Keratinocyte (primary cell): ENCODE results near the gene OR52I1. TPM values are rescaled to one million over a fixed set of nuclear protein-coding genes. Genes with fewer than 3 reads are reported as not detected.

Experiments used
- DNase-seq: peaks from one replicate; pipeline ENCODE4 v3.0.0-alpha.2; 2011; ENCODE audit warnings: low read depth, missing footprints, low spot score
- FAIRE-seq: peaks from 2 replicates; lab custom pipeline; 2011; peaks lifted over from hg19 to GRCh38; lab: Jason Lieb, UNC
- H2AFZ ChIP-seq: 2 replicates; pipeline ENCODE4 v1.6.0; 2012; ENCODE audit warnings: low read length, control low read depth, inconsistent platforms; ENCODE audit not compliant: control insufficient read depth
- H3K27ac ChIP-seq: 2 replicates; pipeline ENCODE4 v1.5.1; 2011; ENCODE audit warnings: low read length; ENCODE audit not compliant: control insufficient read depth, insufficient read depth
- H3K27me3 ChIP-seq: 3 replicates; pipeline ENCODE4 v1.6.0; 2011; ENCODE audit warnings: low read length; ENCODE audit not compliant: control insufficient read depth, insufficient read depth; ENCODE audit errors: extremely low read depth
- H3K36me3 ChIP-seq, 2 experiments: 2 replicates in 1 of 2; 3 replicates in 1 of 2; pipeline ENCODE4 v1.5.1; 2011; ENCODE audit warnings: low read length in 2 of 2, mild to moderate bottlenecking in 1 of 2; ENCODE audit not compliant: control insufficient read depth in 2 of 2, insufficient read depth in 2 of 2; ENCODE audit errors: extremely low read depth in 1 of 2
- H3K4me1 ChIP-seq: 3 replicates; pipeline ENCODE4 v1.5.1; 2011; ENCODE audit warnings: low read length; ENCODE audit not compliant: control insufficient read depth, insufficient read depth; ENCODE audit errors: extremely low read depth
- H3K4me2 ChIP-seq: 3 replicates; pipeline ENCODE4 v1.6.0; 2011; ENCODE audit warnings: low read depth, low read length; ENCODE audit not compliant: control insufficient read depth, insufficient read depth; ENCODE audit errors: extremely low read depth
- H3K4me3 ChIP-seq, 3 experiments: fragments of 200-600 bp in 1 of 3; sonication (generic) in 1 of 3; 2 replicates in 2 of 3; 3 replicates in 1 of 3; pipeline ENCODE4 v1.5.1; 2011 to 2016; ENCODE audit warnings: low read length in 3 of 3, mild to moderate bottlenecking in 3 of 3, control low read depth in 2 of 3, inconsistent platforms in 1 of 3, low read depth in 1 of 3, mixed read lengths in 1 of 3, mixed run types in 1 of 3, moderate library complexity in 1 of 3; ENCODE audit not compliant: control insufficient read depth in 2 of 3, insufficient read depth in 2 of 3; ENCODE audit errors: extremely low read depth in 1 of 3
- H3K79me2 ChIP-seq: 2 replicates; pipeline ENCODE4 v1.6.0; 2012; ENCODE audit warnings: low read length; ENCODE audit not compliant: control insufficient read depth, insufficient read depth
- H3K9ac ChIP-seq: 3 replicates; pipeline ENCODE4 v1.6.0; 2011; ENCODE audit warnings: low read length; ENCODE audit not compliant: control insufficient read depth, insufficient read depth; ENCODE audit errors: extremely low read depth
- H3K9me1 ChIP-seq: 3 replicates; pipeline ENCODE4 v1.6.0; 2011; ENCODE audit warnings: low read length; ENCODE audit not compliant: control insufficient read depth, insufficient read depth; ENCODE audit errors: extremely low read depth
- H3K9me3 ChIP-seq: 2 replicates; pipeline ENCODE4 v1.5.1; 2012; ENCODE audit warnings: low read depth, low read length; ENCODE audit not compliant: control insufficient read depth
- H4K20me1 ChIP-seq: 3 replicates; pipeline ENCODE4 v1.6.0; 2011; ENCODE audit warnings: low read length; ENCODE audit not compliant: control insufficient read depth, insufficient read depth; ENCODE audit errors: extremely low read depth
- CTCF ChIP-seq, 3 experiments: IDR thresholded peaks in 1 of 3; conservative IDR thresholded peaks in 1 of 3; optimal IDR thresholded peaks in 1 of 3; 2 replicates in 2 of 3; 3 replicates in 1 of 3; pipeline versions ENCODE3 to v1.5.1; 2011; ENCODE audit warnings: low read length in 3 of 3, mild to moderate bottlenecking in 3 of 3, moderate library complexity in 2 of 3, control low read depth in 1 of 3, inconsistent platforms in 1 of 3; ENCODE audit not compliant: insufficient read depth in 2 of 3; ENCODE audit errors: extremely low read depth in 1 of 3
- EZH2 ChIP-seq: IDR thresholded peaks from one replicate; pipeline ENCODE4 v1.6.1; 2012; ENCODE audit warnings: inconsistent platforms, mild to moderate bottlenecking, low read length, moderate library complexity
- dilution Hi-C: fragments of 300-500 bp; cut with MboI; formaldehyde crosslinking; loops from one replicate; pipeline ENCODE4 v1.7.0; 2020; ENCODE audit warnings: low sequenced_read_pairs; ENCODE audit not compliant: extremely low pct_ligation_motif_present
- polyA plus RNA-seq, 5 experiments: library from polyadenylated mRNA; depleted of rRNA in 3 of 5; stranded (reverse) in 3 of 5; stranded (forward) in 1 of 5; unstranded in 1 of 5; fragments of >200 nt; gene quantifications; 1 replicate in 1 of 5; 2 replicates in 3 of 5; 3 replicates in 1 of 5; pipeline versions ENCODE4 v1.2.1 to v1.2.3, GENCODE V29; 2011 to 2012; ENCODE audit warnings: missing spikeins in 2 of 5, low read depth in 1 of 5, low replicate concordance in 1 of 5

Gene OR52I1
- polyA plus RNA-seq, 1 donor (not counting 4 experiments of a cell fraction or from before 2014, with no cell fraction given), result not detected

- no peaks in the 10 kb centered on the region for H3K4me1 ChIP-seq
- no peaks in the 10 kb centered on the region for H3K36me3 ChIP-seq
- H3K27ac ChIP-seq, result no peak overlapping the region
- no peaks in the 10 kb centered on the region for H4K20me1 ChIP-seq
- H3K4me2 ChIP-seq, result no peak overlapping the region
- no peak overlapping the region for H2AFZ ChIP-seq
- no peak overlapping the region for H3K4me3 ChIP-seq
- TF ChIP-seq EZH2 (no peak), CTCF (optimal IDR thresholded peaks at IDR 0.05 in 1 of 3, IDR thresholded peaks at IDR 0.05 in 1 of 3, conservative IDR thresholded peaks at IDR 0.05 in 1 of 3; ENCODE audit: extremely low read depth in 1 of 3, insufficient read depth in 2 of 3, low read length in 3 of 3) (peak; percentile 32 to 47 (median 38))
- DNase-seq, result no peak
- no peaks in the 10 kb centered on the region for H3K27me3 ChIP-seq
- dilution Hi-C loops, result loop anchor here (25.0 kb wide), 1 partner anchor 364 kb away; no protein-coding TSS in a partner anchor
- no peak overlapping the region for H3K9ac ChIP-seq
- H3K9me3 ChIP-seq, result no peaks in the 10 kb centered on the region
- no peaks in the 10 kb centered on the region for H3K9me1 ChIP-seq
- H3K79me2 ChIP-seq, result no peaks in the 10 kb centered on the region
- no peak for FAIRE-seq
These were observed 42.4 kb upstream of the OR52I1 start for GRCh38 chr11:4551346-4551979.

- Histone ChIP-seq H3K9me3 (no peaks in the 10 kb centered on the region), H4K20me1 (no peaks in the 10 kb centered on the region), H3K9me1 (no peaks in the 10 kb centered on the region), H3K27ac (no peak overlapping the region), H2AFZ (no peak overlapping the region), H3K27me3 (no peaks in the 10 kb centered on the region), H3K4me1 (no peaks in the 10 kb centered on the region), H3K79me2 (no peaks in the 10 kb centered on the region), H3K9ac (no peak overlapping the region), H3K36me3 (no peaks in the 10 kb centered on the region), H3K4me2 (no peak overlapping the region), H3K4me3 (no peak overlapping the region)
- no peak for DNase-seq
- no peak for TF ChIP-seq CTCF (optimal IDR thresholded peaks at IDR 0.05 in 1 of 3, IDR thresholded peaks at IDR 0.05 in 1 of 3, conservative IDR thresholded peaks at IDR 0.05 in 1 of 3; ENCODE audit: extremely low read depth in 1 of 3, insufficient read depth in 2 of 3, low read length in 3 of 3)
- TF ChIP-seq EZH2, result no peak
- dilution Hi-C loops, result loop anchor here (25.0 kb wide), 1 partner anchor 372 kb away; no protein-coding TSS in a partner anchor
- no peak for FAIRE-seq
These were observed 34.1 kb upstream of the OR52I1 start for GRCh38 chr11:4559527-4560440.
